22Rv1 (cell line): ENCODE data around the gene PDE6A.

Source experiments
- ZFX ChIP-seq: fragments of 450-650 bp; IDR thresholded peaks from 2 replicates; pipeline ENCODE4 v1.6.1; 2017; ENCODE audit warnings: antibody characterized with exemption, borderline replicate concordance
- TF ChIP-seq, protein P1 (sequence below): fragments of 450-650 bp; IDR thresholded peaks from 2 replicates; pipeline ENCODE4 v1.5.1; 2017; ENCODE audit warnings: mild to moderate bottlenecking

DNA sequence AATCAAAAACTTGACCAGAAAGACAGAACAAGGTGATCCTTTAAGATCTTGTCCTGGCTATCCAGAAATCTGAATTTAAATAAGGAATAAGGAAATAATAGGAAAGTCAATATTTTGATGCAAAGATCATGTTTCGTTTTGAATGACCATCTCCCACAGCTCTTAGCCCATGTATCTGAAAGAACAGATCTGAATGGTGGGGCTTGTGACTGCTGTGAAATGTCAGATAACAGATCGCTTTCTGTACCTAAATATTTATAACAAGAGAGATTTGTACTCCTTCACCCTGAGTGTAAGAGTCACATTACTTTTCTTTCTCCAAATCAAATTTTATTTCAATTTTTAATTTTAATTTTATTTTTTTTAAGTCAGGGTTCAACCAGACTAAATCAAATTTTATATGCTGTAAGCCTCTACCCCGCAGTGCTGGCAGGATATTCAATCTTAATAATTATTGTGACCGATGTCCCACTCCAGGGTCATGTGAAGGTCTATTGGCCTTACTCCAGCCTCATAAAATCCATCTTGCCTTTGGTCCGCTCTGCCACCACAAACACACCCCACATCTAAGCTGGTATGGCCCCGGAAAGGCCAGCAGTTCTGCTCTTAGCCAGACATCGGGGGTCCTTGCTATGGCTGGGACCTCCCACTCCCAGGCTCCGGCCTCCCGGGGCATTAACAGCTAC, 9.0 kb upstream of the PDE6A start:
- TF ChIP-seq, protein P1, sequence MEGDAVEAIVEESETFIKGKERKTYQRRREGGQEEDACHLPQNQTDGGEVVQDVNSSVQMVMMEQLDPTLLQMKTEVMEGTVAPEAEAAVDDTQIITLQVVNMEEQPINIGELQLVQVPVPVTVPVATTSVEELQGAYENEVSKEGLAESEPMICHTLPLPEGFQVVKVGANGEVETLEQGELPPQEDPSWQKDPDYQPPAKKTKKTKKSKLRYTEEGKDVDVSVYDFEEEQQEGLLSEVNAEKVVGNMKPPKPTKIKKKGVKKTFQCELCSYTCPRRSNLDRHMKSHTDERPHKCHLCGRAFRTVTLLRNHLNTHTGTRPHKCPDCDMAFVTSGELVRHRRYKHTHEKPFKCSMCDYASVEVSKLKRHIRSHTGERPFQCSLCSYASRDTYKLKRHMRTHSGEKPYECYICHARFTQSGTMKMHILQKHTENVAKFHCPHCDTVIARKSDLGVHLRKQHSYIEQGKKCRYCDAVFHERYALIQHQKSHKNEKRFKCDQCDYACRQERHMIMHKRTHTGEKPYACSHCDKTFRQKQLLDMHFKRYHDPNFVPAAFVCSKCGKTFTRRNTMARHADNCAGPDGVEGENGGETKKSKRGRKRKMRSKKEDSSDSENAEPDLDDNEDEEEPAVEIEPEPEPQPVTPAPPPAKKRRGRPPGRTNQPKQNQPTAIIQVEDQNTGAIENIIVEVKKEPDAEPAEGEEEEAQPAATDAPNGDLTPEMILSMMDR: no peak
- TF ChIP-seq ZFX: no peak
